T1000 (cell line): Measurements from ENCODE around the gene WNT5A.
"Not testable (repeated sequence)": the region's sequence is repeated elsewhere in the genome, so short reads cannot be mapped to it uniquely, and the experiment has no call there.

Experiments
- DNase-seq: peaks from one replicate; lab custom pipeline; 2025; ENCODE audit warnings: mixed read lengths; lab: John Stamatoyannopoulos, UW

The WNT5A gene

DNA sequence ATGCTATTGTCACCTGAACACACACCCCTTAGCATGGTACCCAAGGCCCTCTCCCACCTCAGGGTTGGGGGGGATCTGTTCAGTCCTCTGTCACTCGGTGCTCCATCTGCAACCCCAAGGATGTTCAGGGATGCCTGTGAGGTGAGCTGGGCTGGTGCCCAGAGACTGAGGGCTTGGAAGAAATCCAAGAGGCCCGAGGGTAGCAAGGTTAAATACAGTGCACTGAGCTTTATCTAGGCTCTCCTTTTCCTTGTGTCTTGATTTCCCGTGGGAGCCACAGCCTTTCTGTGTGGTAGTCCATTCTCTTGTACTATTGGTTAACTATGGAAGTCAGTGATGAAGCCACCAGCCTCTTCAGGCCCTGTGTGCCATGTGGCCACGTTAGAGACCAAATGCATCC lies 18.7 kb upstream of the WNT5A start:
- DNase-seq, result no peak

- not testable (repeated sequence) for DNase-seq
Measured at GRCh38 chr3:55505102-55505501, 18.0 kb upstream of the WNT5A start.

DNA sequence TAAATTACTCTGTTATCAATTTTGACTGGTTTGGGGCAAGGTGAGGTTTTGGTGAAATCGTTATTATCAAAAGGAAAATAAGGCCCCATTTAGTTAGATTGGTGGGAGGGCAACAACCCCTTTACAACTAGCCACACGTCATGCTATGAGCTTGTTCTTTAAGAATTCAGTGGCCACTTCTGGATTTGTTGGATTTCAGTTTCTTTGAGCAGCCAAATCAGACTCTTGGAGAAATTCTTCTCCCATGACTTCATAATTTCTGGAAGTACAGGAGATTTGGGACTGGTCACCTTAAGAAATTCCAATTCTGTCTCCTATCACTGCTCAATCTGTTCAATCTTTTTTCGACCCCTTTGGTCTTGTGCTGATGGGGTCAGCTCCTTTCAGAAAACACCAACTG lies 14.8 kb upstream of the WNT5A start:
- no peak for DNase-seq

DNA sequence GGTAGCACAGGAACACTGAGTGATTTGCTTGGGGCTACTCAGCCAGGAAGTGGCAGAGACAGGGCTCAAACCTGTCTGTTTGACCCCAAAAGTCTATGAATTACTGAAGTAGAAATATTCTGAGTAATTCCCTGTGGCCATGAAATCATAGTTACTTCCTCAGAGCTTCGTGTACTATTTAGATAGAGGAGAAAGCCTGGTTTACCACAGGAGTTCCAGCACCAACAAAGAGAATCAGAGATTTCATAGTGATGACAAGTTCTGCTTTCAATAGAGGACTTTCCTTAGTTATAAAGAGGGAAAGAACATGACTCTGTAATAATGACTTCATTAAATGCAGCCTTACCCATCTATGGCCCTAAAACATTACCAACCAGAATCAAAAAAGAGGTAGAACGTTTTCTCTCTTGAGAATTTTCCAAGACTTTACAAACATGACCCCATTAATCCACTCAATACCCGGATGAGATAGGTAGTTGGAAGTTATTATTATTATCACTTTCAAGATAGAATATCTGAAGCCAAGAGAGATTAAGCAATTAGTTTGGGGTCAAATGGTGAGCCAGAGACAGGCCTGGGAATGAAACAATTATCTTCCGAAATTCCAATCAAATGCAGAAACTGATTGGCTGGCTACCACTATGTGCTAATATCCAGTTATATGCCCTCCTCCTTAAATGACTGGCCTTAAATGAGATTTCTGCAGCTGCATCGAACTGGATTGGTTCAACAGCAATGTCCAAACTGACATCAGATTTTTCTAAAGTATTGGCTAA lies 13.6 kb upstream of the WNT5A start:
- no peak for DNase-seq

DNA sequence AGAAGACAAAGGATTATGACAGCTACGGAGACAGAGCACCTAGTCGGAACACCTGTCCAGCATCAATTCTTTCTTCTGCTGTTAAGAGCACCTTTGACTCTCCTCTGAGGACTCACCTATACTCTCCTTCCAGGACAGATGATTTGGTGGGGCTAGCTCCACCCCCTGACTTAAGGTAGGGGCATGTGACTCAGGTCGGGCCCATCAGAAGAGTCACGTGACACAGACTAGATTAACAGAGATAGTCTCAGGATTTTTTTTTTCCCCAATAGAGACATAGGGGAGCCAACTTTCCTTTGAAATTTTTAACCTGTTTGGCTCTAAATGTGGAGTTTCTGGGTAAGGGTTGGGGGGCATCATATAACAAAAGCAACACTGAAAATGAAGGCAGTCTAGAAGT lies 11.4 kb upstream of the WNT5A start:
- no peak for DNase-seq

- DNase-seq, result no peak
Measured at GRCh38 chr3:55497250-55497649, 10.1 kb upstream of the WNT5A start.

DNA sequence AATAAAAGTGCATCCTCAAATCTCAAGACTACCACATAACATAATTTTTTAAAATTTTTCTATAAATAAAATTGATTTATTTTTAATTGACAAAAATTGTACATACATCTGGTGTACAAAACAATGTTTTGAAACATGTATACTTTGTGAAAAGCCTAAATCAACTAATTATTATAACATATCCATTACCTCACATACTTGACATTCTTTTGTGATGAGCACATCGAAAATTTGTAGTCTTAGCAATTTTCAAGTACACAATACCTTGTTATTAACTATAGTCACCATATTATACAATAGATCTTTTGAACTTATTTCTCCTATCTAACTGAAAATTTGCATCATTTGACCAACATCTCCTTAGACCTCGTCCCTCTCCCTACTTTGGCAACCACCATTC lies 7.9 kb upstream of the WNT5A start:
- DNase-seq, result no peak

GRCh38 chr3:55492976-55493375 lies 5.9 kb upstream of the WNT5A start:
- DNase-seq, result no peak

DNA sequence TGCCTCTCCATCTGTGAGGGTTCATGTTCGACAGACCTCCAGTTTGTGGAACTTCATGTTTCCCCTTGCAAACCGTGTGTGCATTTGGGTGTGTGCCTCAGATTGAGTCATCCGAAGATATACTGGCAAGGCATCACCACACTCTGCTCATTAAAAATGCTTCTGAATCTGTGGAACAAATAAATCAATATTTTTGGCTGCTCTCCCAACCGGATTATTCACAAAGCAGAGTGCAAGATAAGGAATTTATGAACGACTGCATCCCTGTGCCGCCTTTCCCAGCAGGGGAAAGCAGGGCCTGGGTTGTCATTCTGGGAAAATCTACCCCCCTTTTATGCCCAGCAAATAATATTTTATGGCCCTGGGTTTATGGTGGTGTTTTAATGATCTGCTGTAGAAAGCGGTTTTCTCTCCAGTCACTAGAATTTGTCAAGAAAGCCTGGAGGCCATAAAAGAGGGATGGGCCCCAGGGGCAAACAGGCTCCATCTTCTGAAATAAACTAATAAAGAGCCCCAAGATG lies 4.2 kb upstream of the WNT5A start:
- peak; percentile 72 for DNase-seq

DNA sequence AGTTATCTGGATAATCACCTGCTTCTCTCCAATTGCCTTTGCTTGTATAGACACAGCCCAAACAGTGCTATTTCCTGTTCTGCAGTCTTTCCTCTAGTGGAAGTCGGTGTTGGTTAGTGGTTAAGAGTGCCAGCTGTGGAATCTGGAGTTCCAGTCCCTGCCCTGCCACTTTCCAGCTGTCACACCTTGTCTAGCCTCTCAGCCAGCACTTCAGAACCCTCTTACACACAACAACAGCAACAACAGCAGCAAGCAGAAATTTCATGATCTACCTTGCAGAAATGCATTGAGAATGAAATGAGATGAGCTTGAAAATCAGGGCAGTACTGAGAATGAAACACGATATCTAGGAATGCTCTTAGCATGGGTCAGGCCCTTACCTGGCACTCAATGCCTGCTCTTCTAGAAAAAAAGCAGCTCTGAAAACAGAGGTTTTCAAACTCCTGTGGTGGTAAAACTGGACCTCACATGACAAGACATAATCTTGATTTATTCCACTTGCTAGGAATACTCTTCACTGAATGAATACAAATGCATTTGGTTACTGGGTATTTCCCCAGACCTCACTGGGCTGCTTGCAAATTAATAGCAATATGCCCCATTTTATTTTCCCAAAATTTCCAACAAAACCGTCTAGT lies 3.3 kb upstream of the WNT5A start:
- no peak for DNase-seq

DNA sequence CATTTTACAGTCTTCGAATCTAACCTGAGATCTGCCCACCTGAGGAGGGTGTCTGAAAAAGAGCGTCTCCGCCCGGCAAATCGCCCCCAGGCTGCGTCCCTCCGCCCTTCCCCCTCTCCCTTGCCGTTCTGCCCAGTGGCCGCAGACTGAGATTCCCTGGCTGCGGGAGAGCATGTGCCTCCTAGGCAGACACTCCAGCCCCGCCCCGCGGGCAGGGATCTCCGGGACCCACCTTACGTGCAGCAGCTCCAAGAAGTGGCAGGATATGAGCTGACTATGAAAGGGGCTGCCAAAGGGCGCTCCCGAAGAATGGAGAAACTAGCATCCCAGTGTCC lies 2.7 kb upstream of the WNT5A start:
- no peak for DNase-seq

DNA sequence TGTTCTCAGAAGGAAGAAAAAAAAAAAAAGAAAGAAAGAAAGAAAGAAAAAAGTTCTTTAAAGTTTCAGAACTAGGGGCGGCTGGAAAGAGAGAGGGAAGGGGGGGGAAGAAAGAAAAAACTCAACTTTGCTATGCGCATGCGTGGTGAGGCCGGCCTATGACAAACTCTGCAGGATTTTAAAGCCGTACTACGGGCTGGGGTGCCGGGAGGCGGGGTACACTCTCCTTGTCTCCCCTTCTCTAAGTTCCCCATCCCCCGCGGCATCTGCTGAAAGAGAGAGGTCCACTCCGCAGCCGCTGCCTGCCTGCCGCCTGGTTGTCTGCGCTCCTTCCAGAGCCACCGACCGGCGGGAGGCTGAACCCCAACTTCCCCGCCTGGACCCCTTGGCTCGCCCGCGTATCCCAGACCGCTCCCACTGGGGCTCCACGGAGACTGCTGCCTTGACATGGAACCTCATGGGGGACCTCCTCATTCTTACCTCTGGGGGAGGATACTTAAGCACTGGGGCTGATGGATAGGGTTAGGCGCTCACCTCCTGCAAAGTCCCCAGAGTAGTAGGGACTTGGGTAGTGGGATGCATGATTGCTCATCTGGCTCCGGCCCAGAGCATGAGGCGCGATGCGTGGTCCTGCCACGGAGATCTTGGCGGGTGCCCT lies 1.4 kb upstream of the WNT5A start:
- peak; percentile 61 for DNase-seq

GRCh38 chr3:55487381-55488241 lies 505 bp upstream of the WNT5A start:
- peak; percentile 57 for DNase-seq

GRCh38 chr3:55486101-55486856 lies 827 bp downstream of the WNT5A start:
- DNase-seq, result peak; percentile 53

- peak; percentile 69 for DNase-seq
Measured at GRCh38 chr3:55484801-55485791, 2.0 kb downstream of the WNT5A start.

DNA sequence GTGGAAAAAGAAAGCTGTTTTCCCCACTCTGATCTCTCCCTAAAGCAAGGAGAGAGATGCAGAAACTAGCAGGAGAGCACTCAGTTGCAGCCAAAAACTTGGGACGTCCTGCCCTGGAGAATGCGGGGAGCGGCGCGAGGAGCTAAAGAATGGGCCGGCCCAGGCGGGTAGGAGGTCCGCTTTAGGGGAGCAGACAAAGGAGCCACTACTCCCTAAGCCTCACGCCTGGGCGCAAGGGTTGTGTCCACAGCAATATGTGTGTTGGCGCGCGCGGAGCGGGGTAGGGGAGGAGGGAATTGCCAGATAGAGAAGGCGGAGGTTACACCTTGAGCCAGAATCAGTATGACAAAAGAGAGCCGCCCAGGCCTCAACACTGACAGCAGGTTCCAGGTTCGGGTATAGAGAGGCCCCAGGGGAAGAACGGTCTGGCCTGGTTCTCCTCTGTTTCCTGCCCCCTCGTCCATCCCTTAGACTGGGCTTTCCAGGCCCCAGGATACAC lies 2.9 kb downstream of the WNT5A start:
- DNase-seq, result no peak

GRCh38 chr3:55483196-55484095 lies 3.7 kb downstream of the WNT5A start:
- DNase-seq, result no peak

GRCh38 chr3:55482496-55483195 lies 4.5 kb downstream of the WNT5A start:
- no peak for DNase-seq
